Measurements from ENCODE around the gene CDC20. TPM values are rescaled to one million over a fixed set of nuclear protein-coding genes. Genes with fewer than 3 reads are reported as not detected.
A peak's percentile ranks its signal among the peaks of the same experiment; 100 is the strongest.

The CDC20 gene
- total RNA-seq, 1 experiment from 2014 or later = 355 TPM

DNA sequence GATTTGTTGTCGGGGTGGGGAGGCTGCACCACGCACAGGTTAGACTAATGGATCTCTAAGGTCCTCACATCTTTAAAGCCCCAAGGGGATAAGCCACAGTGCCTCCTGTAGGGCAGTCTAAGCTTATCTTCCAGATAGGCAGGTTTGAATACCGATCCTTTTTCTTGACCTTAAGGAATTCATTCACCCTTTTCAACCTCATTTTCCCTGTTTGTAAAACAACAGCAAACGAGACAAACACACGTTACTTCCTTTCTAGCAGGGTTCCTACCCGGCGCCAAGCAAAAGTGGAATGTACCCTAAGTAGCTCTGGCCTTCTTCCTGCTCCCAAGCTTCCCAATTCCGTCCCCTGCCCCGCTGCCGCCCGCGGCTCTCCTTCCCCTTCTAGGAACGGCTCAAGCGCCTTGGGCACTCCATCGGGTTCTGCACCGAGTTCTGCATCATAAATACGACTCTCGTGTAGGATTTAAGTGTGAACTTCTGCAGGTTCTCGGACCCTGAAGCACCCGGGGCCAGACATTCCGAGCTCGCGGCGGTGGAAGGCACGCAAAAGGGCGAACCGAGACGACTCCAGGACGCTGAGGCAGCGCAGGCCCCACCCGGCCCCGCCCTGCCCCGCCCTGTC is 548 bp upstream of the CDC20 start:
- H3K79me2 ChIP-seq (ENCODE audit: insufficient read depth, low read length) = peaks cover 36% of the 10 kb centered on the region
- H3K4me3 ChIP-seq (replicated peaks in 1 of 2; ENCODE audit: low read depth in 1 of 2, low read length in 2 of 2) = peak overlapping the region; percentile 76 to 77
- H4K20me1 ChIP-seq (ENCODE audit: insufficient read depth) = peaks cover 3% of the 10 kb centered on the region; the same call in 1 of the 2 replicates
- RAD21 ChIA-PET (ENCODE audit: low non-redundant PET in 1 of 2, low total read pairs in 2 of 2, uncharacterized antibody in 2 of 2, unreplicated experiment in 2 of 2) = interaction anchor here (0.5 to 1.1 kb wide), 3 partner anchors 24 to 73 kb away, joined by 4 to 7 read pairs (median 4); partner anchors contain the start of gene C1orf210 (in 1 of the 2)
- peak; percentile 49 for ATAC-seq
- H3K9me3 ChIP-seq (ENCODE audit: control insufficient read depth in 1 of 2, insufficient read depth in 1 of 2, low read depth in 1 of 2, low read length in 2 of 2) = no peaks in the 10 kb centered on the region
- intact Hi-C loops (cut with micrococcal nuclease) = loop anchor here (1.0 kb wide), 1 partner anchor 120 kb away; no protein-coding TSS in a partner anchor
- POLR2A ChIA-PET = interaction anchor here (0.6 to 2.1 kb wide), 16 partner anchors 8 to 572 kb away, joined by 3 to 26 read pairs (median 5); partner anchors contain the start of genes C1orf210 and ELOVL1
- peak overlapping the region; percentile 80 for H3K27ac ChIP-seq (ENCODE audit: low read depth, low read length)
- no peak overlapping the region for H2AFZ ChIP-seq (ENCODE audit: low read depth, low read length, poor library complexity, severe bottlenecking)
- no peaks in the 10 kb centered on the region for H3K9me2 ChIP-seq (ENCODE audit: insufficient read depth)
- CTCF ChIA-PET = interaction anchor here (0.6 to 2.6 kb wide), 11 partner anchors 8 to 131 kb away, joined by 3 to 15 read pairs (median 5); partner anchors contain the start of gene C1orf210
- BruUV-seq (replicated peaks) = TSS peak; percentile 84
- peaks cover 13 to 46% of the 10 kb centered on the region in 2 experiments for H3K4me1 ChIP-seq (ENCODE audit: control insufficient read depth in 1 of 2, insufficient read depth in 2 of 2, low read length in 2 of 2)
- peak overlapping the region; percentile 94 for H3K9ac ChIP-seq (ENCODE audit: low read length)
- peak; percentile 49 for DNase-seq (ENCODE audit: low read depth, low spot score)
- H3K27me3 ChIP-seq (ENCODE audit: insufficient read depth, low read length) = no peaks in the 10 kb centered on the region
- H3K4me2 ChIP-seq (ENCODE audit: low read length) = peak overlapping the region; percentile 78
- peaks cover 17 to 37% of the 10 kb centered on the region in 2 experiments for H3K36me3 ChIP-seq (ENCODE audit: control insufficient read depth in 1 of 2, insufficient read depth in 2 of 2, low read length in 2 of 2)
- TF ChIP-seq TCF7L2 (IDR thresholded peaks at IDR 0.05; ENCODE audit: borderline replicate concordance, extremely low read depth, insufficient read depth, insufficient read length) (no peak), ZFX (IDR thresholded peaks at IDR 0.05) (peak; percentile 59), FOSL1 (IDR thresholded peaks at IDR 0.05; ENCODE audit: low read depth) (no peak), ELF1 (IDR thresholded peaks at IDR 0.05; ENCODE audit: borderline replicate concordance, low read depth) (no peak), POLR2AphosphoS5 (IDR thresholded peaks at IDR 0.05; ENCODE audit: low read depth, low read length) (peak; percentile 72; the same call in 1 of the 2 replicates), SP1 (IDR thresholded peaks at IDR 0.05; ENCODE audit: low read depth) (no peak), RAD21 (IDR thresholded peaks at IDR 0.05; ENCODE audit: low read depth) (no peak), ATF3 (IDR thresholded peaks at IDR 0.05) (no peak), SIN3A (IDR thresholded peaks at IDR 0.05; ENCODE audit: low read depth) (no peak), CEBPB (IDR thresholded peaks at IDR 0.05; ENCODE audit: low read depth) (no peak), ZNF274 (IDR thresholded peaks at IDR 0.05; ENCODE audit: low read depth, low read length) (no peak), SRF (IDR thresholded peaks at IDR 0.05; ENCODE audit: low read depth) (no peak), CBX3 (IDR thresholded peaks at IDR 0.05; ENCODE audit: low read depth) (no peak), EZH2 (IDR thresholded peaks at IDR 0.05) (no peak), EZH2phosphoT487 (IDR thresholded peaks at IDR 0.05; ENCODE audit: borderline replicate concordance) (no peak), EGR1 (IDR thresholded peaks at IDR 0.05; ENCODE audit: low read depth) (no peak)
- TF ChIP-seq, protein P1, sequence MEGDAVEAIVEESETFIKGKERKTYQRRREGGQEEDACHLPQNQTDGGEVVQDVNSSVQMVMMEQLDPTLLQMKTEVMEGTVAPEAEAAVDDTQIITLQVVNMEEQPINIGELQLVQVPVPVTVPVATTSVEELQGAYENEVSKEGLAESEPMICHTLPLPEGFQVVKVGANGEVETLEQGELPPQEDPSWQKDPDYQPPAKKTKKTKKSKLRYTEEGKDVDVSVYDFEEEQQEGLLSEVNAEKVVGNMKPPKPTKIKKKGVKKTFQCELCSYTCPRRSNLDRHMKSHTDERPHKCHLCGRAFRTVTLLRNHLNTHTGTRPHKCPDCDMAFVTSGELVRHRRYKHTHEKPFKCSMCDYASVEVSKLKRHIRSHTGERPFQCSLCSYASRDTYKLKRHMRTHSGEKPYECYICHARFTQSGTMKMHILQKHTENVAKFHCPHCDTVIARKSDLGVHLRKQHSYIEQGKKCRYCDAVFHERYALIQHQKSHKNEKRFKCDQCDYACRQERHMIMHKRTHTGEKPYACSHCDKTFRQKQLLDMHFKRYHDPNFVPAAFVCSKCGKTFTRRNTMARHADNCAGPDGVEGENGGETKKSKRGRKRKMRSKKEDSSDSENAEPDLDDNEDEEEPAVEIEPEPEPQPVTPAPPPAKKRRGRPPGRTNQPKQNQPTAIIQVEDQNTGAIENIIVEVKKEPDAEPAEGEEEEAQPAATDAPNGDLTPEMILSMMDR (IDR thresholded peaks at IDR 0.05 in 2 of 3, conservative IDR thresholded peaks at IDR 0.05 in 1 of 3; ENCODE audit: borderline replicate concordance in 1 of 3, insufficient read depth in 1 of 3, low read depth in 2 of 3, low read length in 2 of 3) = peak in 2 of 3 experiments; percentile 67 to 71; a peak in 4 of 6 replicates
- TF ChIP-seq, protein P2, sequence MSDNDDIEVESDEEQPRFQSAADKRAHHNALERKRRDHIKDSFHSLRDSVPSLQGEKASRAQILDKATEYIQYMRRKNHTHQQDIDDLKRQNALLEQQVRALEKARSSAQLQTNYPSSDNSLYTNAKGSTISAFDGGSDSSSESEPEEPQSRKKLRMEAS (IDR thresholded peaks at IDR 0.05) = no peak
- TF ChIP-seq, protein P3, sequence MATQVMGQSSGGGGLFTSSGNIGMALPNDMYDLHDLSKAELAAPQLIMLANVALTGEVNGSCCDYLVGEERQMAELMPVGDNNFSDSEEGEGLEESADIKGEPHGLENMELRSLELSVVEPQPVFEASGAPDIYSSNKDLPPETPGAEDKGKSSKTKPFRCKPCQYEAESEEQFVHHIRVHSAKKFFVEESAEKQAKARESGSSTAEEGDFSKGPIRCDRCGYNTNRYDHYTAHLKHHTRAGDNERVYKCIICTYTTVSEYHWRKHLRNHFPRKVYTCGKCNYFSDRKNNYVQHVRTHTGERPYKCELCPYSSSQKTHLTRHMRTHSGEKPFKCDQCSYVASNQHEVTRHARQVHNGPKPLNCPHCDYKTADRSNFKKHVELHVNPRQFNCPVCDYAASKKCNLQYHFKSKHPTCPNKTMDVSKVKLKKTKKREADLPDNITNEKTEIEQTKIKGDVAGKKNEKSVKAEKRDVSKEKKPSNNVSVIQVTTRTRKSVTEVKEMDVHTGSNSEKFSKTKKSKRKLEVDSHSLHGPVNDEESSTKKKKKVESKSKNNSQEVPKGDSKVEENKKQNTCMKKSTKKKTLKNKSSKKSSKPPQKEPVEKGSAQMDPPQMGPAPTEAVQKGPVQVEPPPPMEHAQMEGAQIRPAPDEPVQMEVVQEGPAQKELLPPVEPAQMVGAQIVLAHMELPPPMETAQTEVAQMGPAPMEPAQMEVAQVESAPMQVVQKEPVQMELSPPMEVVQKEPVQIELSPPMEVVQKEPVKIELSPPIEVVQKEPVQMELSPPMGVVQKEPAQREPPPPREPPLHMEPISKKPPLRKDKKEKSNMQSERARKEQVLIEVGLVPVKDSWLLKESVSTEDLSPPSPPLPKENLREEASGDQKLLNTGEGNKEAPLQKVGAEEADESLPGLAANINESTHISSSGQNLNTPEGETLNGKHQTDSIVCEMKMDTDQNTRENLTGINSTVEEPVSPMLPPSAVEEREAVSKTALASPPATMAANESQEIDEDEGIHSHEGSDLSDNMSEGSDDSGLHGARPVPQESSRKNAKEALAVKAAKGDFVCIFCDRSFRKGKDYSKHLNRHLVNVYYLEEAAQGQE (IDR thresholded peaks at IDR 0.05; ENCODE audit: low read depth) = no peak

All from HCT116 (cell line).